GM23338 (cell line): Measurements from ENCODE around the gene CYP2J2. TPM values are rescaled to one million over a fixed set of nuclear protein-coding genes. Genes with fewer than 3 reads are reported as not detected.

Experiments used
- ATAC-seq: fragments of 200-7000 bp; cut with Tn5 transposase; 3 replicates; pipeline ENCODE4 v1.9.1; 2020
- DNase-seq: peaks from one replicate; pipeline ENCODE4 v3.0.0-alpha.2; 2015; ENCODE audit warnings: low spot score
- H2AFZ ChIP-seq: fragments of 200-600 bp; sonication (generic); 2 replicates; pipeline ENCODE4 v1.8.0; 2016; ENCODE audit warnings: antibody characterized with exemption, mild to moderate bottlenecking, moderate library complexity
- H3F3A ChIP-seq: fragments of 200-600 bp; sonication (generic); replicated peaks from 2 replicates; pipeline ENCODE4 v1.8.0; 2017; ENCODE audit warnings: antibody characterized with exemption, mixed run types, low read depth
- H3K27ac ChIP-seq: fragments of 200-600 bp; sonication (generic); 2 replicates; pipeline ENCODE4 v1.6.1; 2016; ENCODE audit warnings: low read depth
- H3K27me3 ChIP-seq: fragments of 200-600 bp; sonication (generic); 2 replicates; pipeline ENCODE4 v1.8.0; 2016; ENCODE audit warnings: mild to moderate bottlenecking, mixed run types, moderate library complexity; ENCODE audit not compliant: insufficient read depth
- H3K36me3 ChIP-seq: fragments of 200-600 bp; sonication (generic); 2 replicates; pipeline ENCODE4 v1.8.0; 2016; ENCODE audit warnings: mild to moderate bottlenecking; ENCODE audit not compliant: insufficient read depth
- H3K4me1 ChIP-seq: fragments of 200-600 bp; sonication (generic); 2 replicates; pipeline ENCODE4 v1.8.0; 2016; ENCODE audit warnings: mild to moderate bottlenecking, moderate library complexity; ENCODE audit not compliant: insufficient read depth
- H3K4me2 ChIP-seq: fragments of 200-600 bp; sonication (generic); 2 replicates; pipeline ENCODE4 v1.7.1; 2017; ENCODE audit warnings: mixed run types
- H3K4me3 ChIP-seq: fragments of 200-600 bp; sonication (generic); 2 replicates; pipeline ENCODE4 v1.6.1; 2016; ENCODE audit warnings: mixed run types
- H3K79me2 ChIP-seq: fragments of 200-600 bp; sonication (generic); replicated peaks from 2 replicates; pipeline ENCODE4 v1.8.0; 2017; ENCODE audit warnings: mild to moderate bottlenecking; ENCODE audit not compliant: insufficient read depth
- H3K9me2 ChIP-seq: fragments of 200-600 bp; sonication (generic); 2 replicates; pipeline ENCODE4 v1.8.0; 2017; ENCODE audit not compliant: insufficient read depth
- H4K20me1 ChIP-seq: fragments of 200-600 bp; sonication (generic); replicated peaks from 2 replicates; pipeline ENCODE4 v1.8.0; 2017; ENCODE audit warnings: mild to moderate bottlenecking; ENCODE audit not compliant: insufficient read depth
- H3K27ac Mint-ChIP-seq: 2 replicates; pipeline ENCODE4 v1.8.0; 2020; ENCODE audit warnings: inconsistent platforms, mild to moderate bottlenecking, moderate library complexity, mixed read lengths
- H3K27me3 Mint-ChIP-seq: 3 replicates; pipeline ENCODE4 v1.8.0; 2022; ENCODE audit warnings: low read depth, mild to moderate bottlenecking, moderate library complexity, mixed read lengths, inconsistent platforms; ENCODE audit not compliant: insufficient read depth, poor library complexity
- H3K36me3 Mint-ChIP-seq: 3 replicates; pipeline ENCODE4 v1.8.0; 2021; ENCODE audit warnings: low read depth, mild to moderate bottlenecking, inconsistent platforms, moderate library complexity, mixed read lengths
- H3K4me1 Mint-ChIP-seq: 3 replicates; pipeline ENCODE4 v1.8.0; 2020; ENCODE audit warnings: mild to moderate bottlenecking, inconsistent platforms, mixed read lengths
- H3K4me3 Mint-ChIP-seq: 3 replicates; pipeline ENCODE4 v1.8.0; 2021; ENCODE audit warnings: moderate library complexity, mild to moderate bottlenecking, inconsistent platforms, mixed read lengths
- H3K9me3 Mint-ChIP-seq: 3 replicates; pipeline ENCODE4 v1.8.0; 2020; ENCODE audit warnings: moderate library complexity, mild to moderate bottlenecking, inconsistent platforms, mixed read lengths
- CREB1 ChIP-seq: fragments of 250-450 bp; sonication (Bioruptor Pico); IDR thresholded peaks from 2 replicates; pipeline ENCODE4 v1.5.0; 2020; ENCODE audit warnings: low read depth, mild to moderate bottlenecking, moderate library complexity
- EZH2 ChIP-seq: fragments of 200-600 bp; sonication (generic); IDR thresholded peaks from one replicate; pipeline ENCODE4 v1.8.0; 2017; ENCODE audit warnings: antibody characterized with exemption, mild to moderate bottlenecking, low read depth; ENCODE audit not compliant: unreplicated experiment
- EZH2phosphoT487 ChIP-seq: fragments of 200-600 bp; sonication (generic); IDR thresholded peaks from one replicate; pipeline ENCODE4 v1.8.1; 2018; ENCODE audit warnings: antibody characterized with exemption; ENCODE audit not compliant: unreplicated experiment
- JUNB ChIP-seq: IDR thresholded peaks from one replicate; pipeline ENCODE4 v1.6.1; 2016; ENCODE audit warnings: antibody characterized with exemption; ENCODE audit not compliant: unreplicated experiment
- NANOG ChIP-seq: IDR thresholded peaks from 2 replicates; pipeline ENCODE4 v1.6.1; 2016; ENCODE audit warnings: antibody characterized with exemption, borderline replicate concordance
- POLR2AphosphoS5 ChIP-seq: IDR thresholded peaks from 2 replicates; pipeline ENCODE4 v1.6.1; 2016; ENCODE audit warnings: antibody characterized with exemption, low read depth
- STAT1 ChIP-seq: IDR thresholded peaks from one replicate; pipeline ENCODE4 v1.6.1; 2016; ENCODE audit warnings: antibody characterized with exemption; ENCODE audit not compliant: unreplicated experiment
- ZNF114 ChIP-seq: fragments of 250-450 bp; sonication (Bioruptor Pico); IDR thresholded peaks from 2 replicates; pipeline ENCODE4 v1.5.0; 2020; ENCODE audit warnings: mild to moderate bottlenecking, moderate library complexity
- ZNF331 ChIP-seq: fragments of 250-450 bp; sonication (Bioruptor Pico); IDR thresholded peaks from 2 replicates; pipeline ENCODE4 v1.5.0; 2020; ENCODE audit warnings: low read depth, mild to moderate bottlenecking, moderate library complexity
- polyA plus RNA-seq: library from polyadenylated mRNA; unstranded; fragments of >200 nt; fragmentation: Nextera tagmentation; extraction: Ambion mirVana; gene quantifications from 2 replicates; pipeline ENCODE4 v1.2.1, GENCODE V29; 2016
- total RNA-seq: library from RNA; depleted of rRNA; stranded (reverse); fragments of >200 nt; shearing (Covaris generic); gene quantifications from 2 replicates; pipeline ENCODE4 v1.2.3, GENCODE V29; 2014
- TF ChIP-seq, protein P1 (sequence below), 2 experiments: fragments of 200-600 bp in 1 of 2; sonication (generic) in 1 of 2; conservative IDR thresholded peaks; 2 replicates each; pipeline versions ENCODE4 v1.5.1 to v1.6.1; 2016 to 2017; ENCODE audit warnings: antibody characterized with exemption in 2 of 2, low read depth in 2 of 2, mild to moderate bottlenecking in 2 of 2, moderate library complexity in 1 of 2
- TF ChIP-seq, protein P2 (sequence below): fragments of 250-450 bp; sonication (Bioruptor Pico); IDR thresholded peaks from 2 replicates; pipeline ENCODE4 v1.5.0; 2020; ENCODE audit warnings: mild to moderate bottlenecking, moderate library complexity
- TF ChIP-seq, protein P3 (sequence below): IDR thresholded peaks from 2 replicates; pipeline ENCODE4 v1.6.1; 2016; ENCODE audit warnings: antibody characterized with exemption
- TF ChIP-seq, protein P4 (sequence below): IDR thresholded peaks from one replicate; pipeline ENCODE4 v1.6.1; 2018; ENCODE audit warnings: antibody characterized with exemption; ENCODE audit not compliant: unreplicated experiment

The CYP2J2 gene
- total and polyA plus RNA-seq, 2 experiments from 2014 or later: 1.4 to 1.5 TPM

DNA sequence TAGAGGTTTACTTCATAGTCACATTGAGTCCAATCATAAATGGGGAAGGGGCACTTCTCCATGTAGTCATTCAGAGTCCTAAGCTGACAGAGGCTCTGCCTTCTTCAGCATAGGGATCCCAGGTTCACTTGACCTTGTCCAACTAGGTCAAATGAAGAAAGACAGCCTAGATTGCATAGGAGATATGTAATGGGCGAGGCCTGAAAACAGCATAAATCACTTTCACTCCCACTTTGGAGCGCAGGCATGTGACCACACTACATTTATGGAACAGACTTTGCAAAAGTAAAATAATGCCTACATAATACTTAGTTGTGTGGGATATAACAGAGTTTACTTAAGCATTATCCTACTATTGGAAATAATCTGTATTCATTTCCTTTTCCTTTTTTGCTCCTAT lies 60.1 kb downstream of the CYP2J2 start:
- H3K27ac ChIP-seq: no peak overlapping the region

More for the DNA sequence above, 60.1 kb downstream of the CYP2J2 start:
- H3K9me2 ChIP-seq: no peaks in the 10 kb centered on the region
- Mint-ChIP-seq H3K27me3 (no peaks in the 10 kb centered on the region), H3K4me1 (no peaks in the 10 kb centered on the region), H3K27ac (no peak overlapping the region), H3K36me3 (peaks cover 8% of the 10 kb centered on the region; the same call in 1 of the 3 replicates), H3K4me3 (no peak overlapping the region), H3K9me3 (no peaks in the 10 kb centered on the region)
- H3K4me2 ChIP-seq: no peak overlapping the region
- H4K20me1 ChIP-seq: no peaks in the 10 kb centered on the region
- no peak overlapping the region for H2AFZ ChIP-seq
- no peaks in the 10 kb centered on the region for H3K79me2 ChIP-seq
- H3K4me1 ChIP-seq: no peaks in the 10 kb centered on the region
- DNase-seq (no peak), ATAC-seq (no peak)
- no peaks in the 10 kb centered on the region for H3F3A ChIP-seq
- H3K4me3 ChIP-seq: no peak overlapping the region
- no peaks in the 10 kb centered on the region for H3K27me3 ChIP-seq
- TF ChIP-seq CREB1 (no peak), ZNF331 (CRISPR knock-in tag) (no peak), STAT1 (no peak), JUNB (no peak), POLR2AphosphoS5 (no peak), NANOG (no peak), ZNF114 (CRISPR knock-in tag) (no peak), EZH2 (no peak), EZH2phosphoT487 (no peak)
- TF ChIP-seq, protein P1, sequence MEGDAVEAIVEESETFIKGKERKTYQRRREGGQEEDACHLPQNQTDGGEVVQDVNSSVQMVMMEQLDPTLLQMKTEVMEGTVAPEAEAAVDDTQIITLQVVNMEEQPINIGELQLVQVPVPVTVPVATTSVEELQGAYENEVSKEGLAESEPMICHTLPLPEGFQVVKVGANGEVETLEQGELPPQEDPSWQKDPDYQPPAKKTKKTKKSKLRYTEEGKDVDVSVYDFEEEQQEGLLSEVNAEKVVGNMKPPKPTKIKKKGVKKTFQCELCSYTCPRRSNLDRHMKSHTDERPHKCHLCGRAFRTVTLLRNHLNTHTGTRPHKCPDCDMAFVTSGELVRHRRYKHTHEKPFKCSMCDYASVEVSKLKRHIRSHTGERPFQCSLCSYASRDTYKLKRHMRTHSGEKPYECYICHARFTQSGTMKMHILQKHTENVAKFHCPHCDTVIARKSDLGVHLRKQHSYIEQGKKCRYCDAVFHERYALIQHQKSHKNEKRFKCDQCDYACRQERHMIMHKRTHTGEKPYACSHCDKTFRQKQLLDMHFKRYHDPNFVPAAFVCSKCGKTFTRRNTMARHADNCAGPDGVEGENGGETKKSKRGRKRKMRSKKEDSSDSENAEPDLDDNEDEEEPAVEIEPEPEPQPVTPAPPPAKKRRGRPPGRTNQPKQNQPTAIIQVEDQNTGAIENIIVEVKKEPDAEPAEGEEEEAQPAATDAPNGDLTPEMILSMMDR (conservative IDR thresholded peaks at IDR 0.05; ENCODE audit: low read depth in 2 of 2): no peak
- TF ChIP-seq, protein P2, sequence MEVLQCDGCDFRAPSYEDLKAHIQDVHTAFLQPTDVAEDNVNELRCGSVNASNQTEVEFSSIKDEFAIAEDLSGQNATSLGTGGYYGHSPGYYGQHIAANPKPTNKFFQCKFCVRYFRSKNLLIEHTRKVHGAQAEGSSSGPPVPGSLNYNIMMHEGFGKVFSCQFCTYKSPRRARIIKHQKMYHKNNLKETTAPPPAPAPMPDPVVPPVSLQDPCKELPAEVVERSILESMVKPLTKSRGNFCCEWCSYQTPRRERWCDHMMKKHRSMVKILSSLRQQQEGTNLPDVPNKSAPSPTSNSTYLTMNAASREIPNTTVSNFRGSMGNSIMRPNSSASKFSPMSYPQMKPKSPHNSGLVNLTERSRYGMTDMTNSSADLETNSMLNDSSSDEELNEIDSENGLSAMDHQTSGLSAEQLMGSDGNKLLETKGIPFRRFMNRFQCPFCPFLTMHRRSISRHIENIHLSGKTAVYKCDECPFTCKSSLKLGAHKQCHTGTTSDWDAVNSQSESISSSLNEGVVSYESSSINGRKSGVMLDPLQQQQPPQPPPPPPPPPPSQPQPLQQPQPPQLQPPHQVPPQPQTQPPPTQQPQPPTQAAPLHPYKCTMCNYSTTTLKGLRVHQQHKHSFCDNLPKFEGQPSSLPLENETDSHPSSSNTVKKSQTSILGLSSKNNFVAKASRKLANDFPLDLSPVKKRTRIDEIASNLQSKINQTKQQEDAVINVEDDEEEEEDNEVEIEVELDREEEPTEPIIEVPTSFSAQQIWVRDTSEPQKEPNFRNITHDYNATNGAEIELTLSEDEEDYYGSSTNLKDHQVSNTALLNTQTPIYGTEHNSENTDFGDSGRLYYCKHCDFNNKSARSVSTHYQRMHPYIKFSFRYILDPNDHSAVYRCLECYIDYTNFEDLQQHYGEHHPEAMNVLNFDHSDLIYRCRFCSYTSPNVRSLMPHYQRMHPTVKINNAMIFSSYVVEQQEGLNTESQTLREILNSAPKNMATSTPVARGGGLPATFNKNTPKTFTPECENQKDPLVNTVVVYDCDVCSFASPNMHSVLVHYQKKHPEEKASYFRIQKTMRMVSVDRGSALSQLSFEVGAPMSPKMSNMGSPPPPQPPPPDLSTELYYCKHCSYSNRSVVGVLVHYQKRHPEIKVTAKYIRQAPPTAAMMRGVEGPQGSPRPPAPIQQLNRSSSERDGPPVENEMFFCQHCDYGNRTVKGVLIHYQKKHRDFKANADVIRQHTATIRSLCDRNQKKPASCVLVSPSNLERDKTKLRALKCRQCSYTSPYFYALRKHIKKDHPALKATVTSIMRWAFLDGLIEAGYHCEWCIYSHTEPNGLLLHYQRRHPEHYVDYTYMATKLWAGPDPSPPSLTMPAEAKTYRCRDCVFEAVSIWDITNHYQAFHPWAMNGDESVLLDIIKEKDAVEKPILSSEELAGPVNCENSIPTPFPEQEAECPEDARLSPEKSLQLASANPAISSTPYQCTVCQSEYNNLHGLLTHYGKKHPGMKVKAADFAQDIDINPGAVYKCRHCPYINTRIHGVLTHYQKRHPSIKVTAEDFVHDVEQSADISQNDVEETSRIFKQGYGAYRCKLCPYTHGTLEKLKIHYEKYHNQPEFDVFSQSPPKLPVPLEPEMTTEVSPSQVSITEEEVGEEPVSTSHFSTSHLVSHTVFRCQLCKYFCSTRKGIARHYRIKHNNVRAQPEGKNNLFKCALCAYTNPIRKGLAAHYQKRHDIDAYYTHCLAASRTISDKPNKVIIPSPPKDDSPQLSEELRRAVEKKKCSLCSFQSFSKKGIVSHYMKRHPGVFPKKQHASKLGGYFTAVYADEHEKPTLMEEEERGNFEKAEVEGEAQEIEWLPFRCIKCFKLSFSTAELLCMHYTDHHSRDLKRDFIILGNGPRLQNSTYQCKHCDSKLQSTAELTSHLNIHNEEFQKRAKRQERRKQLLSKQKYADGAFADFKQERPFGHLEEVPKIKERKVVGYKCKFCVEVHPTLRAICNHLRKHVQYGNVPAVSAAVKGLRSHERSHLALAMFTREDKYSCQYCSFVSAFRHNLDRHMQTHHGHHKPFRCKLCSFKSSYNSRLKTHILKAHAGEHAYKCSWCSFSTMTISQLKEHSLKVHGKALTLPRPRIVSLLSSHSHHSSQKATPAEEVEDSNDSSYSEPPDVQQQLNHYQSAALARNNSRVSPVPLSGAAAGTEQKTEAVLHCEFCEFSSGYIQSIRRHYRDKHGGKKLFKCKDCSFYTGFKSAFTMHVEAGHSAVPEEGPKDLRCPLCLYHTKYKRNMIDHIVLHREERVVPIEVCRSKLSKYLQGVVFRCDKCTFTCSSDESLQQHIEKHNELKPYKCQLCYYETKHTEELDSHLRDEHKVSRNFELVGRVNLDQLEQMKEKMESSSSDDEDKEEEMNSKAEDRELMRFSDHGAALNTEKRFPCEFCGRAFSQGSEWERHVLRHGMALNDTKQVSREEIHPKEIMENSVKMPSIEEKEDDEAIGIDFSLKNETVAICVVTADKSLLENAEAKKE (CRISPR knock-in tag): no peak
- TF ChIP-seq, protein P3, sequence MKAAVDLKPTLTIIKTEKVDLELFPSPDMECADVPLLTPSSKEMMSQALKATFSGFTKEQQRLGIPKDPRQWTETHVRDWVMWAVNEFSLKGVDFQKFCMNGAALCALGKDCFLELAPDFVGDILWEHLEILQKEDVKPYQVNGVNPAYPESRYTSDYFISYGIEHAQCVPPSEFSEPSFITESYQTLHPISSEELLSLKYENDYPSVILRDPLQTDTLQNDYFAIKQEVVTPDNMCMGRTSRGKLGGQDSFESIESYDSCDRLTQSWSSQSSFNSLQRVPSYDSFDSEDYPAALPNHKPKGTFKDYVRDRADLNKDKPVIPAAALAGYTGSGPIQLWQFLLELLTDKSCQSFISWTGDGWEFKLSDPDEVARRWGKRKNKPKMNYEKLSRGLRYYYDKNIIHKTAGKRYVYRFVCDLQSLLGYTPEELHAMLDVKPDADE: no peak
- TF ChIP-seq, protein P4, sequence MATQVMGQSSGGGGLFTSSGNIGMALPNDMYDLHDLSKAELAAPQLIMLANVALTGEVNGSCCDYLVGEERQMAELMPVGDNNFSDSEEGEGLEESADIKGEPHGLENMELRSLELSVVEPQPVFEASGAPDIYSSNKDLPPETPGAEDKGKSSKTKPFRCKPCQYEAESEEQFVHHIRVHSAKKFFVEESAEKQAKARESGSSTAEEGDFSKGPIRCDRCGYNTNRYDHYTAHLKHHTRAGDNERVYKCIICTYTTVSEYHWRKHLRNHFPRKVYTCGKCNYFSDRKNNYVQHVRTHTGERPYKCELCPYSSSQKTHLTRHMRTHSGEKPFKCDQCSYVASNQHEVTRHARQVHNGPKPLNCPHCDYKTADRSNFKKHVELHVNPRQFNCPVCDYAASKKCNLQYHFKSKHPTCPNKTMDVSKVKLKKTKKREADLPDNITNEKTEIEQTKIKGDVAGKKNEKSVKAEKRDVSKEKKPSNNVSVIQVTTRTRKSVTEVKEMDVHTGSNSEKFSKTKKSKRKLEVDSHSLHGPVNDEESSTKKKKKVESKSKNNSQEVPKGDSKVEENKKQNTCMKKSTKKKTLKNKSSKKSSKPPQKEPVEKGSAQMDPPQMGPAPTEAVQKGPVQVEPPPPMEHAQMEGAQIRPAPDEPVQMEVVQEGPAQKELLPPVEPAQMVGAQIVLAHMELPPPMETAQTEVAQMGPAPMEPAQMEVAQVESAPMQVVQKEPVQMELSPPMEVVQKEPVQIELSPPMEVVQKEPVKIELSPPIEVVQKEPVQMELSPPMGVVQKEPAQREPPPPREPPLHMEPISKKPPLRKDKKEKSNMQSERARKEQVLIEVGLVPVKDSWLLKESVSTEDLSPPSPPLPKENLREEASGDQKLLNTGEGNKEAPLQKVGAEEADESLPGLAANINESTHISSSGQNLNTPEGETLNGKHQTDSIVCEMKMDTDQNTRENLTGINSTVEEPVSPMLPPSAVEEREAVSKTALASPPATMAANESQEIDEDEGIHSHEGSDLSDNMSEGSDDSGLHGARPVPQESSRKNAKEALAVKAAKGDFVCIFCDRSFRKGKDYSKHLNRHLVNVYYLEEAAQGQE: no peak
- peaks cover 10% of the 10 kb centered on the region; the same call in 1 of the 2 replicates for H3K36me3 ChIP-seq
